CD14-positive monocyte (primary cell): Measurements from ENCODE around the gene JDP2. TPM values are rescaled to one million over a fixed set of nuclear protein-coding genes. Genes with fewer than 3 reads are reported as not detected.

Source experiments
- DNase-seq, 3 donors: peaks; one replicate each; pipeline ENCODE4 v3.0.0-alpha.2; 2011 to 2022
- H2AFZ ChIP-seq: 2 replicates; pipeline ENCODE4 v1.6.0; 2012; ENCODE audit warnings: mild to moderate bottlenecking, low read depth, low read length, inconsistent platforms; ENCODE audit not compliant: insufficient read depth, poor library complexity, severe bottlenecking
- H3K27ac ChIP-seq, 2 donors: 1 replicate in 1 of 2; 2 replicates in 1 of 2; pipeline ENCODE4 v1.5.1; 2012 to 2013; ENCODE audit warnings: low read length in 2 of 2, control low read depth in 1 of 2, inconsistent platforms in 1 of 2, low read depth in 1 of 2, mild to moderate bottlenecking in 1 of 2
- H3K27me3 ChIP-seq, 2 donors: one replicate each; pipeline versions ENCODE4 v1.6.0 to v1.6.1; 2011 to 2013; ENCODE audit warnings: low read length in 2 of 2; ENCODE audit not compliant: control insufficient read depth in 2 of 2, insufficient read depth in 2 of 2
- H3K36me3 ChIP-seq, 2 donors: replicated peaks in 1 of 2; 1 replicate in 1 of 2; 2 replicates in 1 of 2; pipeline versions ENCODE4 v1.5.1 to v1.6.1; 2012 to 2013; ENCODE audit warnings: low read length in 2 of 2, control low read depth in 1 of 2, inconsistent platforms in 1 of 2, mild to moderate bottlenecking in 1 of 2; ENCODE audit not compliant: insufficient read depth in 2 of 2, control insufficient read depth in 1 of 2
- H3K4me1 ChIP-seq, 2 donors: 1 replicate in 1 of 2; 2 replicates in 1 of 2; pipeline versions ENCODE4 v1.5.1 to v1.6.1; 2012 to 2013; ENCODE audit warnings: low read length in 2 of 2, control low read depth in 1 of 2, inconsistent platforms in 1 of 2, mild to moderate bottlenecking in 1 of 2, moderate library complexity in 1 of 2; ENCODE audit not compliant: insufficient read depth in 2 of 2, control insufficient read depth in 1 of 2
- H3K4me2 ChIP-seq: replicated peaks from 2 replicates; pipeline ENCODE3; 2012; ENCODE audit warnings: low read length, moderate library complexity, mild to moderate bottlenecking; ENCODE audit not compliant: poor library complexity, severe bottlenecking; ENCODE audit errors: extremely low read depth
- H3K4me3 ChIP-seq, 3 experiments: fragments of 200-600 bp in 1 of 3; sonication (generic) in 1 of 3; replicated peaks in 1 of 3; 1 replicate in 2 of 3; 2 replicates in 1 of 3; pipeline ENCODE4 v1.5.1; 2011 to 2013; ENCODE audit warnings: low read length in 3 of 3, mild to moderate bottlenecking in 3 of 3, control low read depth in 2 of 3, low read depth in 2 of 3, inconsistent platforms in 1 of 3, moderate library complexity in 1 of 3
- H3K79me2 ChIP-seq: 2 replicates; pipeline ENCODE4 v1.6.0; 2012; ENCODE audit warnings: mild to moderate bottlenecking, control low read depth, inconsistent platforms, low read length, moderate library complexity; ENCODE audit not compliant: insufficient read depth
- H3K9ac ChIP-seq: 2 replicates; pipeline ENCODE4 v1.6.0; 2017; ENCODE audit warnings: low read length, mild to moderate bottlenecking; ENCODE audit not compliant: insufficient read depth, poor library complexity, severe bottlenecking
- H3K9me3 ChIP-seq, 2 donors: replicated peaks in 1 of 2; 1 replicate in 1 of 2; 2 replicates in 1 of 2; pipeline versions ENCODE4 v1.5.1 to v1.6.1; 2012 to 2013; ENCODE audit warnings: low read length in 2 of 2, control low read depth in 1 of 2; ENCODE audit not compliant: control insufficient read depth in 1 of 2, insufficient read depth in 1 of 2
- H4K20me1 ChIP-seq: 2 replicates; pipeline ENCODE4 v1.6.0; 2012; ENCODE audit warnings: mild to moderate bottlenecking, low read length, control low read depth, moderate library complexity; ENCODE audit not compliant: insufficient read depth
- H3K27ac Mint-ChIP-seq, 7 donors: one replicate each; pipeline ENCODE4 v1.8.0; 2020; ENCODE audit warnings: mild to moderate bottlenecking in 7 of 7, mixed read lengths in 7 of 7, moderate library complexity in 6 of 7, inconsistent platforms in 2 of 7
- H3K27me3 Mint-ChIP-seq, 3 donors: one replicate each; pipeline ENCODE4 v1.8.0; 2021 to 2022; ENCODE audit warnings: low read depth in 3 of 3, mild to moderate bottlenecking in 3 of 3, mixed read lengths in 3 of 3, moderate library complexity in 3 of 3, inconsistent platforms in 1 of 3
- H3K36me3 Mint-ChIP-seq, 2 donors: one replicate each; pipeline ENCODE4 v1.8.0; 2020; ENCODE audit warnings: mixed read lengths in 2 of 2, inconsistent platforms in 1 of 2, mild to moderate bottlenecking in 1 of 2
- H3K4me1 Mint-ChIP-seq: one replicate; pipeline ENCODE4 v1.8.0; 2020; ENCODE audit warnings: mild to moderate bottlenecking, mixed read lengths
- H3K4me3 Mint-ChIP-seq, 2 donors: one replicate each; pipeline ENCODE4 v1.8.0; 2020; ENCODE audit warnings: mild to moderate bottlenecking in 2 of 2, mixed read lengths in 2 of 2, moderate library complexity in 1 of 2
- H3K9me3 Mint-ChIP-seq, 7 donors: one replicate each; pipeline ENCODE4 v1.8.0; 2020 to 2022; ENCODE audit warnings: mixed read lengths in 7 of 7, mild to moderate bottlenecking in 6 of 7, moderate library complexity in 6 of 7, inconsistent platforms in 2 of 7
- WGBS: methylation state at CpG from one replicate; pipeline ENCODE4 v1.1.5; 2013; ENCODE audit warnings: missing lambda C conversion rate; ENCODE audit not compliant: insufficient coverage; 5-methylcytosine and 5-hydroxymethylcytosine counted together
- intact Hi-C, 2 donors: fragments of 100-400 bp; cut with micrococcal nuclease; formaldehyde crosslinking; loops; one replicate each; pipeline versions ENCODE4 v1.15.0 to v1.15.1; 2023
- polyA plus RNA-seq, 3 donors: library from polyadenylated mRNA; depleted of rRNA in 1 of 3; unstranded in 2 of 3; stranded (reverse) in 1 of 3; fragments of 300-500 nt in 2 of 3; fragments of >200 nt in 1 of 3; fragmentation: Illumina TruSeq in 2 of 3; gene quantifications; 1 replicate in 2 of 3; 2 replicates in 1 of 3; pipeline ENCODE4 v1.2.3, GENCODE V29; 2012 to 2021
- TF ChIP-seq, protein P1 (sequence below): fragments of 200-600 bp; IDR thresholded peaks from one replicate; pipeline ENCODE4 v1.8.0; 2022; ENCODE audit warnings: antibody characterized with exemption, mild to moderate bottlenecking

JDP2 gene
- polyA plus RNA-seq, 3 donors = 3.5 to 69.2 (median 14.2) TPM

DNA sequence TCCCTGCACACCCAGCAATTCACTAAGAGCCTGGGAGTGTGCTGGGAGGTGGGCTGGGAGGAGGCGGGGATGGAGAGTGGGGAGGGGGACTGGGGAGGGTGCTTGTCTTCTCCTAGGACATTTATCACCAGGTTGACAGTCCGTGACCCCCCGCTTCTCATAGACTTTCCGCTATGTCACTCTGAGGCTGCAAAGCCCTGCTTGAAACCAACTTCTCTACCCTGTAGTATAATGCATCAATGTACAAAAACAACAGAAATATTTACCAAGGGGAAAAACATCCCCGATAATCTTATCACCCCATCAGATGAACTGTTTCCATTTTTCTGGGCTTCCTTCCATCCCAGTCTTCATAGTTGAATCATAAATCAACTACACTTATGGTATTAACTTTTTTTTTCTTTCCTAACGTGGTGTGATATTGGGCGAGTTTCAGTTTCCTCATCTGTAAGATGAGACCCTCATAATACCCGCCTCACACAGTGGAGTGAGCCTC lies 65.8 kb downstream of the JDP2 start:
- no peaks in the 10 kb centered on the region for H3K79me2 ChIP-seq
- no CpG with 5 or more reads among the region's 8 CpGs for WGBS
- Mint-ChIP-seq H3K36me3 (no peaks in the 10 kb centered on the region), H3K9me3 (peaks cover 0 to 5% (median 0%) of the 10 kb centered on the region in 7 donors), H3K4me3 (no peak overlapping the region), H3K4me1 (peaks cover 29% of the 10 kb centered on the region), H3K27ac (no peak overlapping the region), H3K27me3 (peaks cover 0 to 8% (median 4%) of the 10 kb centered on the region in 3 donors)
- TF ChIP-seq, protein P1, sequence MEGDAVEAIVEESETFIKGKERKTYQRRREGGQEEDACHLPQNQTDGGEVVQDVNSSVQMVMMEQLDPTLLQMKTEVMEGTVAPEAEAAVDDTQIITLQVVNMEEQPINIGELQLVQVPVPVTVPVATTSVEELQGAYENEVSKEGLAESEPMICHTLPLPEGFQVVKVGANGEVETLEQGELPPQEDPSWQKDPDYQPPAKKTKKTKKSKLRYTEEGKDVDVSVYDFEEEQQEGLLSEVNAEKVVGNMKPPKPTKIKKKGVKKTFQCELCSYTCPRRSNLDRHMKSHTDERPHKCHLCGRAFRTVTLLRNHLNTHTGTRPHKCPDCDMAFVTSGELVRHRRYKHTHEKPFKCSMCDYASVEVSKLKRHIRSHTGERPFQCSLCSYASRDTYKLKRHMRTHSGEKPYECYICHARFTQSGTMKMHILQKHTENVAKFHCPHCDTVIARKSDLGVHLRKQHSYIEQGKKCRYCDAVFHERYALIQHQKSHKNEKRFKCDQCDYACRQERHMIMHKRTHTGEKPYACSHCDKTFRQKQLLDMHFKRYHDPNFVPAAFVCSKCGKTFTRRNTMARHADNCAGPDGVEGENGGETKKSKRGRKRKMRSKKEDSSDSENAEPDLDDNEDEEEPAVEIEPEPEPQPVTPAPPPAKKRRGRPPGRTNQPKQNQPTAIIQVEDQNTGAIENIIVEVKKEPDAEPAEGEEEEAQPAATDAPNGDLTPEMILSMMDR = no peak
- H3K9me3 ChIP-seq = no peaks in the 10 kb centered on the region
- no peak for DNase-seq
- no peak overlapping the region for H3K9ac ChIP-seq
- no peak overlapping the region for H3K4me2 ChIP-seq
- no peak overlapping the region for H2AFZ ChIP-seq
- no peaks in the 10 kb centered on the region for H4K20me1 ChIP-seq
- H3K36me3 ChIP-seq = no peaks in the 10 kb centered on the region
- H3K27me3 ChIP-seq = no peaks in the 10 kb centered on the region
- H3K4me1 ChIP-seq = peaks cover 25 to 26% of the 10 kb centered on the region in 2 donors
- intact Hi-C loops = no loop called here
- H3K27ac ChIP-seq = no peak overlapping the region
- H3K4me3 ChIP-seq = no peak overlapping the region

DNA sequence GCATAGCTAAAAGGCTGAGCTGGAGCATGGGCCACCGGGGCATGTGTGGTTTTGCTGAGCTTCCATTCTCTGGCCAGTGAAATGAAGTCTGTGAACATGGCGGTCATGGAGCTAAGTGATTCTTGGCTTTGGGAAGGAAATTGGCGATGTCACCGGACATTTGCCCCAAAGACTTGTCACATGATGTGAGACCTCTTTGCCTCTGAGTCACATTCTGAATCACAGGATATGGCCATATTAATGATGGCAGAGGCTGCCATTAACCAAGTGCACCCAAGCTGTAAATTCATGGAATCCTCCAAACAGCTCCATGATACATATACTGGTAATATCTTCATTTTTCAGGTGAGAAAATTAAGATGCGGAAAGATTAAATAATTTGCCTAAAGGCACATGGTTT lies 67.1 kb downstream of the JDP2 start:
- H3K27ac ChIP-seq = no peak overlapping the region
- Mint-ChIP-seq H3K4me1 (peaks cover 28% of the 10 kb centered on the region), H3K27ac (no peak overlapping the region), H3K27me3 (peaks cover 0 to 8% (median 4%) of the 10 kb centered on the region in 3 donors), H3K9me3 (peaks cover 0 to 5% (median 0%) of the 10 kb centered on the region in 7 donors), H3K4me3 (peak overlapping the region in 1 of 2 donors; percentile 15), H3K36me3 (no peaks in the 10 kb centered on the region)
- H3K27me3 ChIP-seq = no peaks in the 10 kb centered on the region
- H3K79me2 ChIP-seq = no peaks in the 10 kb centered on the region
- H3K36me3 ChIP-seq = no peaks in the 10 kb centered on the region
- no peak overlapping the region for H2AFZ ChIP-seq
- intact Hi-C loops = no loop called here
- H3K4me2 ChIP-seq = no peak overlapping the region
- 100% methylated on average over 4 of the region's 5 CpGs for WGBS
- H3K4me1 ChIP-seq = peaks cover 25 to 26% of the 10 kb centered on the region in 2 donors
- H4K20me1 ChIP-seq = no peaks in the 10 kb centered on the region
- no peaks in the 10 kb centered on the region for H3K9me3 ChIP-seq
- no peak overlapping the region for H3K9ac ChIP-seq
- DNase-seq = peak; percentile 15 to 61 (median 25)
- H3K4me3 ChIP-seq = no peak overlapping the region
- TF ChIP-seq, protein P1 = no peak
